ENCODE measurements around the gene ZP1. TPM values are rescaled to one million over a fixed set of nuclear protein-coding genes. Genes with fewer than 3 reads are reported as not detected.
"Not testable (repeated sequence)": the region's sequence is repeated elsewhere in the genome, so short reads cannot be mapped to it uniquely, and the experiment has no call there.

The ZP1 gene
- total RNA-seq, 2 experiments from 2014 or later = not detected

DNA sequence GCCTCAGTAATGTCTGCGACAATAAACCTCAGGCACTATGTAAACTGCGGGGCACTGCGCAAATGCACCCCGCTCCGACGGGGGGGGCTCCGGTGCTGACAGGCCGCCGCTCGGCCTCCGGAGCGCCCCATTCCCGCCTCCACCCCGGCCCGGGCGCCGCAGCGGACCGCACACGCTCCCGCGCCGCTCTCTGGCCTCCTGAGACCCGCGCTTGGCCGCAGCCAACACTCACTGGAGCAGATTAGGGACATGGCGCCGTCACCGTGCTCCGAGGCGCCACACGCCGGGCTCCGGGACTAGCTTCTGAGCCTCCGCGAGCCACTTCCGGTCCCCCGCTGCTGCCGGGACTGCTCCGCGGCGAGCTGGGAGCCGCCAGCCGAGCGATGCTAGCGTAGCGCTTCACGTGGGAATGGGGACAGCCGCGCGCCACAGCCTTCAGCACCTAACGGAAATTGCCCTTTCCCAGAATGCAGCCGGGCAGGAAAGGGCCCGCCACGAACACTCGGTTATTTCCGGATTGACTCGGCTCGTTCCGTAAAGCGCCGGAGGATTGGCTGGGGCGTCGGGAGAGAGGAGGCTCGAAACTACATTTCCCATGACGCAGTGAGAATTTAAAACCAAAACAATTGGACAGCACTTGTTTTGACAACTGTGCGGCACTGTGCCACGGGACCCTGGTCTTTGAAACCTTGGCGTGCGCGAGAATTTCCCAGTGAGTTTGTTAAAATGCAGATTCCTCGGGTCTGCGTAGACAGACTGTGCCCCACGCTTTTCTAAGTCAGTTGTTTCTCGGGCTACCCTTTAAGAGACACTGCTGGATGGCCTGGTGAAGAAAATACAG, 39.0 kb downstream of the ZP1 start, which contains the start of gene PRPF19:
Gene PRPF19, minus strand, starts transcription at position 454 of the 841 bp plus-strand sequence. Its CDS starts 203 bp downstream, at position 251.
- H3K4me1 Mint-ChIP-seq (ENCODE audit: low read depth) = peaks cover 50% of the 10 kb centered on the region
- H3K9me3 Mint-ChIP-seq = no peaks in the 10 kb centered on the region
- peak within 1 kb of the TSS; percentile 89 for H3K4me3 Mint-ChIP-seq
- intact Hi-C loops (cut with micrococcal nuclease) = no loop called here
- H3K36me3 Mint-ChIP-seq (ENCODE audit: low read depth) = peaks cover 28% of the 10 kb centered on the region
- H3K27me3 Mint-ChIP-seq = no peaks in the 10 kb centered on the region
- peak within 1 kb of the TSS; percentile 95 for H3K27ac Mint-ChIP-seq
- TF ChIP-seq, protein P1, sequence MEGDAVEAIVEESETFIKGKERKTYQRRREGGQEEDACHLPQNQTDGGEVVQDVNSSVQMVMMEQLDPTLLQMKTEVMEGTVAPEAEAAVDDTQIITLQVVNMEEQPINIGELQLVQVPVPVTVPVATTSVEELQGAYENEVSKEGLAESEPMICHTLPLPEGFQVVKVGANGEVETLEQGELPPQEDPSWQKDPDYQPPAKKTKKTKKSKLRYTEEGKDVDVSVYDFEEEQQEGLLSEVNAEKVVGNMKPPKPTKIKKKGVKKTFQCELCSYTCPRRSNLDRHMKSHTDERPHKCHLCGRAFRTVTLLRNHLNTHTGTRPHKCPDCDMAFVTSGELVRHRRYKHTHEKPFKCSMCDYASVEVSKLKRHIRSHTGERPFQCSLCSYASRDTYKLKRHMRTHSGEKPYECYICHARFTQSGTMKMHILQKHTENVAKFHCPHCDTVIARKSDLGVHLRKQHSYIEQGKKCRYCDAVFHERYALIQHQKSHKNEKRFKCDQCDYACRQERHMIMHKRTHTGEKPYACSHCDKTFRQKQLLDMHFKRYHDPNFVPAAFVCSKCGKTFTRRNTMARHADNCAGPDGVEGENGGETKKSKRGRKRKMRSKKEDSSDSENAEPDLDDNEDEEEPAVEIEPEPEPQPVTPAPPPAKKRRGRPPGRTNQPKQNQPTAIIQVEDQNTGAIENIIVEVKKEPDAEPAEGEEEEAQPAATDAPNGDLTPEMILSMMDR (IDR thresholded peaks at IDR 0.05) = no peak
- ChIA-PET CTCF (interaction anchor here (1.0 to 9.9 kb wide), 7 partner anchors 8 to 389 kb away, joined by 3 to 88 read pairs (median 6); partner anchors contain the start of genes TMEM109 and VWCE), POLR2A (interaction anchor here (0.6 to 4.4 kb wide), 17 partner anchors 9 to 523 kb away, joined by 3 to 38 read pairs (median 4); partner anchors contain the start of genes CCDC86, CD6, CPSF7 and SDHAF2)
- ATAC-seq (peak; percentile 97), DNase-seq (peak; percentile 99)

DNA sequence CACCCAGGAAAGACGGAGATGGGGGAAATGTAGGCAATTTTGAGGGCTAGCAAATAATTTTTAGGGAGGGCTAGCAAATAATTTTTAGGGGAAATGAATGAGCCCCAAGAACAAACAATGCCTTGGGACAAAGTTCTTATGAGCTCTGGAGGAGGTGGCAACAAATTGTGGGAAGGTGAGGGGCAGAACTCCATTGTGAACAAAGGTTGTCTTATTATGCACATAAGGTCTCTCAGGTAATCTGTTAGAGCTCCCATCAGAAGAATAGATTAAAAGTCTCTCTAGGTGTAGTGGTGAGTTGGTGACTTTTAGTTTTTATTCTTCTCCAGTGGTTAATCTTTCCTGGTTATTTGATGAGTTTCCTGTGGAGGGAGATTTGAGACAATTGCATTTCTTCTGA, 41.5 kb downstream of the ZP1 start:
- H3K27ac Mint-ChIP-seq = no peak overlapping the region
- POLR2A ChIA-PET = no interaction called here
- CTCF ChIA-PET = interaction anchor here (1.6 kb wide), 1 partner anchor 279 kb away, joined by 8 read pairs; no protein-coding TSS in a partner anchor
- ATAC-seq = no peak
- TF ChIP-seq, protein P1 (IDR thresholded peaks at IDR 0.05) = no peak
- H3K9me3 Mint-ChIP-seq = no peaks in the 10 kb centered on the region
- intact Hi-C loops (cut with micrococcal nuclease) = no loop called here
- no peak overlapping the region for H3K4me3 Mint-ChIP-seq
- H3K4me1 Mint-ChIP-seq (ENCODE audit: low read depth) = peaks cover 66% of the 10 kb centered on the region
- no peak for DNase-seq
- H3K27me3 Mint-ChIP-seq = no peaks in the 10 kb centered on the region
- H3K36me3 Mint-ChIP-seq (ENCODE audit: low read depth) = peaks cover 15% of the 10 kb centered on the region

DNA sequence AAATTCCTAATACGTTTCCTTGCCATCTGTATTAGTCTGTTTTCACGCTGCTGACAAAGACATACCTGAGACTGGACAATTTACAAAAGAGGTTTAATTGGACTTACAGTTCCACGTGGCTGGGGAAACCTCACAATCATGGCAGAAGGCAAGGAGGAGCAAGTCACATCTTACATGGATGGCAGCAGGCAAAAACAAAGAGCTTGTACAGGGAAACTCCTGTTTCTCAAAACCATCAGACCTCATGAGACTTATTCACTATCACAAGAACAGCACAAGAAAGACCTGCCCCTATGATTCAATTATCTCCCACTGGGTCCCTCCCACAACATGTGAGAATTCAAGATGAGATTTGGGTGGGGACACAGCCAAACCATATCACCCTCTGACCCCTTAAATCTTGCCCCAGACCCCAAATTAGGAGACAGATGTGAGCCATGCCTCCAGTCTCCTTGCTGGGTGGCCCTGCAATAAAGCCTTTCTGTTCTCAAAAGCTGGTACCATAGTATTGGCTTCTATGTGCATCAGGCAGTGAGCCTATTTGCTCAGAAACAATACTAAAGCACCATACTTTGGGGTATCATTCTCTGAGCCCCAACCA, 42.4 kb downstream of the ZP1 start:
- intact Hi-C loops (cut with micrococcal nuclease); POLR2A ChIA-PET; DNase-seq; H3K36me3 Mint-ChIP-seq (ENCODE audit: low read depth); ATAC-seq; H3K9me3 Mint-ChIP-seq; H3K27ac Mint-ChIP-seq; CTCF ChIA-PET; H3K27me3 Mint-ChIP-seq; H3K4me3 Mint-ChIP-seq: not testable (repeated sequence)
- H3K4me1 Mint-ChIP-seq (ENCODE audit: low read depth) = peaks cover 56% of the 10 kb centered on the region

DNA sequence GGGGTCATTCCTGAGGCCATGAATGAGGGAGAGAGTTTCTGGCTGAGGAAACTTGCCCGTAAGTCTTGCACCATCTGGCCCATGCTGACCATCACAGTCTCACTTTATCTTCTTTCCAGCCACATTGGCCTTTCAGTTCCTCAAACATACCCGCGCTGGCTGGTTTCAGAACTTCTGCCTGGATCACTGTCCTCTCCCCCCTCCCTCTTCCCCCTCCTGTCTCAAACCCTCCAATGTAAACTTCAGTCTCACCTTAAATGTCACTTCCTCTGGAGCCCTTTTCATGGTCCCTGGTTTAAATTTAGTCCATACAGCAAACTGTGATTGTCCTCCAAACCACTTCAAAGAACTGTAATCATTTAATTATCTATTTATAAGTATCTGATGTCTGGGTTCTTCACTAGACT, 42.9 kb downstream of the ZP1 start:
- no peak overlapping the region for H3K4me3 Mint-ChIP-seq
- H3K9me3 Mint-ChIP-seq = no peaks in the 10 kb centered on the region
- peak overlapping the region; percentile 16 for H3K27ac Mint-ChIP-seq
- intact Hi-C loops (cut with micrococcal nuclease) = no loop called here
- H3K36me3 Mint-ChIP-seq (ENCODE audit: low read depth) = peaks cover 7% of the 10 kb centered on the region
- DNase-seq (no peak), ATAC-seq (no peak)
- POLR2A ChIA-PET = no interaction called here
- CTCF ChIA-PET = interaction anchor here (7.4 kb wide), 1 partner anchor 8 kb away, joined by 88 read pairs; the partner anchor contains the start of gene PRPF19
- TF ChIP-seq, protein P1 (IDR thresholded peaks at IDR 0.05) = no peak
- peaks cover 51% of the 10 kb centered on the region for H3K4me1 Mint-ChIP-seq (ENCODE audit: low read depth)
- H3K27me3 Mint-ChIP-seq = no peaks in the 10 kb centered on the region

DNA sequence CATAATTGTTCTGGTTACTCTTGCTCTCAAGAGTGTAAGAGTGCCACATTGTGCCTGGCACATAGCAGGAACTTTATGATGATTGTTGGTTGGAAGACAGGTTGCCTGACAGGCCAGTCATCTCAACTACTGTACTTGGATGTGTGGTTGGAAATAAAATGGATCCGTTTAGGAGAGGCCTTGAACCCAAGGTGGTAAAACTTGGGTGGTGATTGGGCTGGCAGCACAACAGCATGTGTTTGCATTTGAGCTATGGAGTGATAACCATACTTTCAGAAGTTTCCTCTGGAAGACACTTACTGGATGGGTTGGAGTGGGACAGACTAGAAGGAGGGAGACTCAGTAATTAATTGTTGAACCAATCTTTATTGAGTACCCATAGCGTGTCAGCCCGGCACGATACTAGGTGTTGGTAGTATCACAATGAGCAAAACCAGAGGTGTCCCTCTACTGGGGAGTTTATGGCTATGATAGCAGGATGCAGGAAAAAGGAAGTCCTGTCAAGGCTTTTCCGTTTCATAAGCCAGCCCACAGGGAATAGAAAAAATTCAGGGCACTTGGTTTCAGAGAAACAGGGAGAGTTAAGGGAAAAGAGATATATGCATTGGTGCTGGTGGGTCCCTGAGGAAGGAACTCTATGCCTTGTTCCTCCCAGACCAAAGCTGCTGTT, 43.5 kb downstream of the ZP1 start:
- ChIA-PET POLR2A (interaction anchor here (1.0 kb wide), 1 partner anchor 75 kb away, joined by 3 read pairs; no protein-coding TSS in a partner anchor), CTCF (interaction anchor here (7.4 kb wide), 1 partner anchor 8 kb away, joined by 88 read pairs; the partner anchor contains the start of gene PRPF19)
- DNase-seq (no peak), ATAC-seq (no peak)
- H3K4me1 Mint-ChIP-seq (ENCODE audit: low read depth) = peaks cover 56% of the 10 kb centered on the region
- H3K27ac Mint-ChIP-seq = no peak overlapping the region
- intact Hi-C loops (cut with micrococcal nuclease) = no loop called here
- no peaks in the 10 kb centered on the region for H3K27me3 Mint-ChIP-seq
- peaks cover 5% of the 10 kb centered on the region for H3K36me3 Mint-ChIP-seq (ENCODE audit: low read depth)
- TF ChIP-seq, protein P1 (IDR thresholded peaks at IDR 0.05) = no peak
- no peak overlapping the region for H3K4me3 Mint-ChIP-seq
- H3K9me3 Mint-ChIP-seq = no peaks in the 10 kb centered on the region

Data from activated CD8-positive, alpha-beta T cell treated with anti-CD3 and anti-CD28 coated beads for 36 hours (primary cell).